GM23338 (cell line): ENCODE measurements around the gene DPH7. TPM values are rescaled to one million over a fixed set of nuclear protein-coding genes. Genes with fewer than 3 reads are reported as not detected.

Experiments used
- ATAC-seq: fragments of 200-7000 bp; cut with Tn5 transposase; 3 replicates; pipeline ENCODE4 v1.9.1; 2020
- DNase-seq: peaks from one replicate; pipeline ENCODE4 v3.0.0-alpha.2; 2015; ENCODE audit warnings: low spot score
- H2AFZ ChIP-seq: fragments of 200-600 bp; sonication (generic); 2 replicates; pipeline ENCODE4 v1.8.0; 2016; ENCODE audit warnings: antibody characterized with exemption, mild to moderate bottlenecking, moderate library complexity
- H3F3A ChIP-seq: fragments of 200-600 bp; sonication (generic); replicated peaks from 2 replicates; pipeline ENCODE4 v1.8.0; 2017; ENCODE audit warnings: antibody characterized with exemption, mixed run types, low read depth
- H3K27ac ChIP-seq: fragments of 200-600 bp; sonication (generic); 2 replicates; pipeline ENCODE4 v1.6.1; 2016; ENCODE audit warnings: low read depth
- H3K27me3 ChIP-seq: fragments of 200-600 bp; sonication (generic); 2 replicates; pipeline ENCODE4 v1.8.0; 2016; ENCODE audit warnings: mild to moderate bottlenecking, mixed run types, moderate library complexity; ENCODE audit not compliant: insufficient read depth
- H3K36me3 ChIP-seq: fragments of 200-600 bp; sonication (generic); 2 replicates; pipeline ENCODE4 v1.8.0; 2016; ENCODE audit warnings: mild to moderate bottlenecking; ENCODE audit not compliant: insufficient read depth
- H3K4me1 ChIP-seq: fragments of 200-600 bp; sonication (generic); 2 replicates; pipeline ENCODE4 v1.8.0; 2016; ENCODE audit warnings: mild to moderate bottlenecking, moderate library complexity; ENCODE audit not compliant: insufficient read depth
- H3K4me2 ChIP-seq: fragments of 200-600 bp; sonication (generic); 2 replicates; pipeline ENCODE4 v1.7.1; 2017; ENCODE audit warnings: mixed run types
- H3K4me3 ChIP-seq: fragments of 200-600 bp; sonication (generic); 2 replicates; pipeline ENCODE4 v1.6.1; 2016; ENCODE audit warnings: mixed run types
- H3K79me2 ChIP-seq: fragments of 200-600 bp; sonication (generic); replicated peaks from 2 replicates; pipeline ENCODE4 v1.8.0; 2017; ENCODE audit warnings: mild to moderate bottlenecking; ENCODE audit not compliant: insufficient read depth
- H3K9me2 ChIP-seq: fragments of 200-600 bp; sonication (generic); 2 replicates; pipeline ENCODE4 v1.8.0; 2017; ENCODE audit not compliant: insufficient read depth
- H4K20me1 ChIP-seq: fragments of 200-600 bp; sonication (generic); replicated peaks from 2 replicates; pipeline ENCODE4 v1.8.0; 2017; ENCODE audit warnings: mild to moderate bottlenecking; ENCODE audit not compliant: insufficient read depth
- H3K27ac Mint-ChIP-seq: 2 replicates; pipeline ENCODE4 v1.8.0; 2020; ENCODE audit warnings: inconsistent platforms, mild to moderate bottlenecking, moderate library complexity, mixed read lengths
- H3K27me3 Mint-ChIP-seq: 3 replicates; pipeline ENCODE4 v1.8.0; 2022; ENCODE audit warnings: low read depth, mild to moderate bottlenecking, moderate library complexity, mixed read lengths, inconsistent platforms; ENCODE audit not compliant: insufficient read depth, poor library complexity
- H3K36me3 Mint-ChIP-seq: 3 replicates; pipeline ENCODE4 v1.8.0; 2021; ENCODE audit warnings: low read depth, mild to moderate bottlenecking, inconsistent platforms, moderate library complexity, mixed read lengths
- H3K4me1 Mint-ChIP-seq: 3 replicates; pipeline ENCODE4 v1.8.0; 2020; ENCODE audit warnings: mild to moderate bottlenecking, inconsistent platforms, mixed read lengths
- H3K4me3 Mint-ChIP-seq: 3 replicates; pipeline ENCODE4 v1.8.0; 2021; ENCODE audit warnings: moderate library complexity, mild to moderate bottlenecking, inconsistent platforms, mixed read lengths
- H3K9me3 Mint-ChIP-seq: 3 replicates; pipeline ENCODE4 v1.8.0; 2020; ENCODE audit warnings: moderate library complexity, mild to moderate bottlenecking, inconsistent platforms, mixed read lengths
- CREB1 ChIP-seq: fragments of 250-450 bp; sonication (Bioruptor Pico); IDR thresholded peaks from 2 replicates; pipeline ENCODE4 v1.5.0; 2020; ENCODE audit warnings: low read depth, mild to moderate bottlenecking, moderate library complexity
- CTCF ChIP-seq, 2 experiments: fragments of 200-600 bp in 1 of 2; sonication (generic) in 1 of 2; conservative IDR thresholded peaks; 2 replicates each; pipeline versions ENCODE4 v1.5.1 to v1.6.1; 2016 to 2017; ENCODE audit warnings: antibody characterized with exemption in 2 of 2, low read depth in 2 of 2, mild to moderate bottlenecking in 2 of 2, moderate library complexity in 1 of 2
- ETS1 ChIP-seq: IDR thresholded peaks from 2 replicates; pipeline ENCODE4 v1.6.1; 2016; ENCODE audit warnings: antibody characterized with exemption
- EZH2 ChIP-seq: fragments of 200-600 bp; sonication (generic); IDR thresholded peaks from one replicate; pipeline ENCODE4 v1.8.0; 2017; ENCODE audit warnings: antibody characterized with exemption, mild to moderate bottlenecking, low read depth; ENCODE audit not compliant: unreplicated experiment
- EZH2phosphoT487 ChIP-seq: fragments of 200-600 bp; sonication (generic); IDR thresholded peaks from one replicate; pipeline ENCODE4 v1.8.1; 2018; ENCODE audit warnings: antibody characterized with exemption; ENCODE audit not compliant: unreplicated experiment
- JUNB ChIP-seq: IDR thresholded peaks from one replicate; pipeline ENCODE4 v1.6.1; 2016; ENCODE audit warnings: antibody characterized with exemption; ENCODE audit not compliant: unreplicated experiment
- NANOG ChIP-seq: IDR thresholded peaks from 2 replicates; pipeline ENCODE4 v1.6.1; 2016; ENCODE audit warnings: antibody characterized with exemption, borderline replicate concordance
- REST ChIP-seq: IDR thresholded peaks from one replicate; pipeline ENCODE4 v1.6.1; 2018; ENCODE audit warnings: antibody characterized with exemption; ENCODE audit not compliant: unreplicated experiment
- STAT1 ChIP-seq: IDR thresholded peaks from one replicate; pipeline ENCODE4 v1.6.1; 2016; ENCODE audit warnings: antibody characterized with exemption; ENCODE audit not compliant: unreplicated experiment
- ZNF331 ChIP-seq: fragments of 250-450 bp; sonication (Bioruptor Pico); IDR thresholded peaks from 2 replicates; pipeline ENCODE4 v1.5.0; 2020; ENCODE audit warnings: low read depth, mild to moderate bottlenecking, moderate library complexity
- polyA plus RNA-seq: library from polyadenylated mRNA; unstranded; fragments of >200 nt; fragmentation: Nextera tagmentation; extraction: Ambion mirVana; gene quantifications from 2 replicates; pipeline ENCODE4 v1.2.1, GENCODE V29; 2016
- total RNA-seq: library from RNA; depleted of rRNA; stranded (reverse); fragments of >200 nt; shearing (Covaris generic); gene quantifications from 2 replicates; pipeline ENCODE4 v1.2.3, GENCODE V29; 2014

Gene DPH7
- total and polyA plus RNA-seq, 2 experiments from 2014 or later = 44.5 to 68.8 TPM

GRCh38 chr9:137579259-137579604, 507 bp upstream of the DPH7 start:
- peak overlapping the region; percentile 84 for H3K27ac ChIP-seq
- H3F3A ChIP-seq = peaks cover 26% of the 10 kb centered on the region; the same call in 1 of the 2 replicates
- DNase-seq = no peak
- peaks cover 16% of the 10 kb centered on the region for H3K36me3 ChIP-seq
- H3K4me1 ChIP-seq = peaks cover 20% of the 10 kb centered on the region
- ATAC-seq = peak; percentile 16
- Mint-ChIP-seq H3K27me3 (peaks cover 33% of the 10 kb centered on the region), H3K9me3 (no peaks in the 10 kb centered on the region), H3K4me3 (peak overlapping the region; percentile 91), H3K27ac (peak overlapping the region; percentile 78), H3K36me3 (peaks cover 60% of the 10 kb centered on the region), H3K4me1 (peaks cover 31% of the 10 kb centered on the region)
- peaks cover 26% of the 10 kb centered on the region for H4K20me1 ChIP-seq
- no peak for TF ChIP-seq CREB1 (CRISPR knock-in tag)
- no peak for TF ChIP-seq REST
- no peak for TF ChIP-seq NANOG
- no peak for TF ChIP-seq ETS1
- no peak for TF ChIP-seq EZH2phosphoT487
- no peaks in the 10 kb centered on the region for H3K9me2 ChIP-seq
- H3K4me3 ChIP-seq = peak overlapping the region; percentile 96
- H3K4me2 ChIP-seq = peak overlapping the region; percentile 98
- H3K79me2 ChIP-seq = peaks cover 46% of the 10 kb centered on the region
- no peaks in the 10 kb centered on the region for H3K27me3 ChIP-seq
- 0 out of 2 replicates have a peak overlapping the region, but pooled peaks have one; percentile 74 for H2AFZ ChIP-seq

- H3K79me2 ChIP-seq = peaks cover 41% of the 10 kb centered on the region
- ATAC-seq = no peak
- no peak overlapping the region; the same call in 2 of the 3 replicates for H3K4me3 Mint-ChIP-seq
- TF ChIP-seq EZH2 (no peak), REST (no peak), CREB1 (CRISPR knock-in tag) (no peak), STAT1 (no peak), CTCF (conservative IDR thresholded peaks at IDR 0.05; ENCODE audit: low read depth in 2 of 2) (no peak; a peak in 1 of 4 replicates), ZNF331 (no peak), JUNB (no peak)
These were observed 2.9 kb downstream of the DPH7 start for GRCh38 chr9:137575716-137576411.

More at GRCh38 chr9:137575716-137576411, 2.9 kb downstream of the DPH7 start:
- no peak for DNase-seq
- Mint-ChIP-seq H3K36me3 (peaks cover 56% of the 10 kb centered on the region), H3K27me3 (peaks cover 21% of the 10 kb centered on the region), H3K4me1 (peaks cover 22% of the 10 kb centered on the region), H3K9me3 (no peaks in the 10 kb centered on the region), H3K27ac (no peak overlapping the region)
- Histone ChIP-seq H3K4me3 (no peak overlapping the region), H4K20me1 (peaks cover 23% of the 10 kb centered on the region; the same call in 1 of the 2 replicates), H3K36me3 (peaks cover 29% of the 10 kb centered on the region), H3K27me3 (no peaks in the 10 kb centered on the region), H3K4me1 (peaks cover 20% of the 10 kb centered on the region), H3F3A (peaks cover 22% of the 10 kb centered on the region; the same call in 1 of the 2 replicates), H2AFZ (no peak overlapping the region), H3K4me2 (no peak overlapping the region), H3K9me2 (no peaks in the 10 kb centered on the region), H3K27ac (no peak overlapping the region)
